Medulla oblongata (tissue), 1 donor: ENCODE results near the gene ATP6V0C.

Source experiments
- DNase-seq: peaks from one replicate; pipeline ENCODE4 v3.0.0-alpha.2; 2015; ENCODE audit errors: extremely low spot score

ATP6V0C gene

GRCh38 chr16:2508722-2509400, 4.9 kb upstream of the ATP6V0C start:
- DNase-seq = no peak

DNA sequence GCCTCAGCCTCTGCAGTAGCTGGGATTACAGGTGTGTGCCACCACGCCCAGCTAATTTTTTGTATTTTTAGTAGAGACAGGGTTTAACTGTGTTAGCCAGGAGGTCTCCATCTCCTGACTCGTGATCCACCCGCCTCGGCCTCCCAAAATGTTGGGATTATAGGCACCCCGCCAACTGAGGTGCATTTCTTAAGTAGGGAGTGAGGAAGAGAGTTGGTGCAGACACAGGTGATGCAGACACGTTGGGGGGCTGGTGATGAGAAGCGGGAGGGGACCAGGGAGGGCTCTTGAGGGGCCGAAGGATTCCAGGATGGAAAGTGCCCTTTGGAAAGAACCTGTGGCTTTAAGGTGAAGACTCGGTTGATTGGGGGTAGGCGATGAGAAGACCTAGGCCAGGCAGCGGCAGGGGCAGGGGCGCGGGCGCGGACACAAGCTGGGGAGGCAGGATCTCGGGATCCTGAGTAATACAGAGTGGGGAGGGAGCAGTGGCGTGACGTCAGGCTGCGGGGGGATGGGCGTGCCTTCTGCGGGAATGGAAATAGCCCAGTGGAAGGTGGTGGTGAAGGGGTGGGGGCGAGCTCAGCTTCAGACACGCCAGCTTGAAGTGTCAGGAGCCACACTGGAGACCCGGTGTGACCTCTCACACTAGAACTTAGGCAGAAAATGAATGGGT, 2.5 kb upstream of the ATP6V0C start:
- no peak for DNase-seq

DNA sequence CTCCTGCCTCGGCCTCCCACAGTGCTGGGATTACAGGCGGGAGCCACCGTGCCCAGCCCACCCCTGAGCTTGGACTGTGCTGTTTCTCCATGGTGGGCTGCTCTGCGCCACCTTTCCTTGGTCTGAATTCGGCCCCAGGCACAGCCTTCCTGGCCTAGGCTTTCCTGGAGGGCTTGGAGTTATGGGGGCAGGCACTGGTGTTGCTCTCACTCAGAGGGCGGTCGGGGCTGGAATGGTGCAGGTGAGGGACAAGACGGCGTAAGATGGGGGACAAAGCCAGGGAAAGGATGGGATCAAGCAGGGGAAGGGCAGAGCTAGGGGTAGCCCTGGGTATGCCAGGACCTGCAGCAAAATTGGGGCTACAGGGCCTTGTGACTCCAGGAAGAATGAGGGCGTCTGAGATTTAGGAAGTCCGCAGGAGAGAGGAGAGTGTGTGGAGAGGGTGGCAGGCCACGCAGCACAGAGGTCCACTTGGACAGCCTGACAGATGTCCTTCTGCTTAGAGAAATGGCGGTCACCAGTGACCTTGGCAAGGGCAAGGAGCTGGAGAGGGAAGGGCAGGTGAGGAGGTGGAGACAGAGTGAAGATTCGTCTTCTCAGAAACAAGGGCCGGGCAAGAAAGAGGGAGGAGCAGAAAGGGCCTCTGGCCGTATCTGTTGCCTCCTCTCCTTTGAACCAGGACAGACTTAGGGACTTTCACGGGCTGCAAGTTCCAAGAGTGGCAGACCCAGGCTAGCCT, 1.6 kb upstream of the ATP6V0C start:
- no peak for DNase-seq

DNA sequence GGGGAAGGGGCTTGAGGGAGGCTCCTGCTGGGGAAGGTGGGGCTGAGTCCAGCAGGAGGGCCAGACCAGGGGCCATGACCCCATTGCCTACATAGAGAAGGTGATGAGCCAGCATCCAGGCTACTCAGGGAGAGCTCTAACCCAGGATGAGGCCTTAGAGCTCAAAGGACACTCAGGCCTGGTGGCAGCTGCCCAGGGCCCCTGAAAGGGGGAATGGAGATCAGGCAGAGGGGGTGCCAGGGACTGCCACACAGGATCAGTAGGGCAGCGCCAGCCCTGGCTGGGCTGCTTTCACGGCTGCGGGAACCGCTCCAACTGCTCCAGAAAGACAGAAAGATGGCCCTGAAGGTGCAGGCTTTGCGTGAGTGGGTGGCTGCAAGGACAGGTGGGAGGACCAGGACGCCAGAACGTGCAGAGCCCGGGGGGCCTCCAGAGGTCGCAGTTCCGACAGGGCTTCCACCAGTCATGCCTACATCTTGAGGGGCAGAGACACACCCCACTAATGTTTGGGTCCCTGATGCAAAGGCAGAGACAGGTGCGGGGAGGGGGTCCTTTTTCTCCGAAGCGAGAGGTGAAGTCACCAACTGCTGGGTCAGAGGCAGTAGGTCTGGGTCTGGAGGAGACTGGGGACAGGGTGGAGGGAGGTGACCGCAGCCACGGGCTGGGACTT, 882 bp upstream of the ATP6V0C start:
- DNase-seq = no peak

GRCh38 chr16:2514333-2515179, 804 bp downstream of the ATP6V0C start:
- DNase-seq = no peak

- no peak for DNase-seq
Measured at GRCh38 chr16:2515180-2515851, 1.6 kb downstream of the ATP6V0C start.

DNA sequence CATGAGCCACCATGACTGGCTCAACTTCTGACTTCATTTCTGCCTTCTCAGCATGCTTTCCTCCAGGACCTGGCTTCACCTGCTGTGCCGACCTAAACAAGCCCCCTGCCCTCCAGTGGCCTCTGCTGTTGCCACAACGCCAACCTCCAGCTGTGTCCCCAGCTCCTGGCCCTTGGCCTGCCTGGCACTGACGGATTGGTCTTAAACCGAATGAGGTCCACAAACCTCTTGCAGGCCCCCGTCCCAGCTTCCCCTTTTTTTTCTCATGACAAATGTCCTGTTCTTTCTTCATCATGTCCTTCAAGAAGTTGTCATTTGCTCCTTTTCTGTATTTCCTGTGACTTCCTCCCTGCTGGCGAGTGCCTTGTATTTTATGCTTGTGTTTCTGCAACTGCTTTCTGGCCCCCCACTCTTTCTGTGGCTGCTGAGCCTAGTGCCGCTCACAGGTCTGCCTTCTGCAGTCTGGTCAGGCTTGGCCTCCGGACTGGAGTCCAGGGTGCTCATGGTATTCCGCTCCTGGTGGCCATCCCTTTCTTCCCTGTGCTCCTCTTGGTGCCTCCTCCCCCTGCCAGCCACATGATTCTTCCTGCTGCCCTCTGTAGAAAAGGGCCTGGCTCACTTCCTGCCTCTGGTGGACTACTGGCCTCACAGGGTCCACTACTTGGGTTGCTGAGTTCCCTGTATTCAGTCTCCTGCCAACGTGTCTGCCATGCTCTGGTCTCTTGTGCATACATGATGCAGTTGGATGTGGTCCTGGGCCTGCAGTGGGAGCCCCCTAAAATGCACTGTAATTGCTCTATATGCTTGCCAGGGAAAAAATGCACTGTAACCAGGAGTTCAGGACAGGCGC, 2.9 kb downstream of the ATP6V0C start:
- peak; percentile 74 for DNase-seq

DNA sequence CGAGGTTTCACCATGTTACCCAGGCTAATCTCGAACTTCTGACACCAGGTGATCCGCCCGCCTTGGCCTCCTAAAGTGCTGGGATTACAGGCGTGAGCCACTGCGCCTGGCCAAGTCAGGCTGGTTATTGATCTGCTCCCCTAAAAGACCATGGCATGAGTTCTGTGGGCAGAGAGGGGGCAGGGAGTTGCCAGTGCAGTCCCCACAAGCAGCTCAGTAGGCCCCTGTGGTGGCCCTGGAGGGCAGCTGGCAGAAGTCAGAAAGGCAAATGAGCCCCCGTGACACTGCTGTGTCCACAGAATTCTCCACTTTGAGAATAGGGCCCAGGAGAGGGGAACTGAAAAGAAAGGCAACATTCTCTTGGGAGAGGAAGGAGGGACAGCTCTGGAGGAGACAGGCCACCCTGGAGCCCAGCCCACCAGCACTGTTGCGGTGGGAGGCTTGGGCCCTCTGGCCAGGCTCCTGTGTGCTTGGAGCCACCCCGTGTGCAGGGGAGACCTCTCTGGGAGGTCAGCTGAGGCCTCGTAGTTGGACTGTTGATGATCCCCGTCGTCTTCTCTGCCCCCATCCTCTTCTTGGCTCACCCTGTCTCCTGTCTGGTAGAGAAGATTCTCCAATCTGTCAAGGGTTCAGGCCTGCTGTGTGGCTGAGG, 4.3 kb downstream of the ATP6V0C start:
- DNase-seq = no peak

- DNase-seq = no peak
Measured at GRCh38 chr16:2518823-2519710, 5.3 kb downstream of the ATP6V0C start.

- no peak for DNase-seq
Measured at GRCh38 chr16:2519711-2520080, 5.9 kb downstream of the ATP6V0C start.

DNA sequence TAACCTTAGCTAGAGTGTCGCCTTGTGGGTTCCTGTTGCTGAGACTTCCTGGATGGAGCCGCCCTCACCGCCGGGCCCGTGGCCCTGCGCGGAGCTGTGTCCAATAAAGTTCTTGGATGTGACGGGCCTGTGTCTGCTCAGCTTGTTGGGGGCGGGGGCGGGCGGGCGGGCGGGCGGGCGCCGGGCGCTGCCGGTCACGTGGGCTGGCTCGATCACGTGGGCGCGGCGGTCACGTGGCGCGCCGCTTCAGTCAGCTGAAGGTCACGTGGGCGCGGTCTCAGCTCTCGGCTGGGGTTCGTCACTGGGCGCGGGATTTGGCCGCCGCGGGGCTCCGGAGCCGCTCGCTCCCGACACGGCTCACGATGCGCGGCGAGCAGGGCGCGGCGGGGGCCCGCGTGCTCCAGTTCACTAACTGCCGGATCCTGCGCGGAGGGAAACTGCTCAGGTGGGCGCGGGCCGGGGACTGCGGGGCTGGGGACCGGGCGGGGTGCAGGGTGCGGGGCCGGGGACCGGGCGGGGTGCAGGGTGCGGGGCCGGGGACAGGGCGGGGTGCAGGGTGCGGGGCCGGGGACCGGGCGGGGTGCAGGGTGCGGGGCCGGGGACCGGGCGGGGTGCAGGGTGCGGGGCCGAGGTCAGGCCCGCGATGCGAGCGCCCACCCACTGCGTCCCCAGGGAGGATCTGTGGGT, 6.5 kb downstream of the ATP6V0C start, which contains the start of gene AMDHD2:
Gene AMDHD2, plus strand, starts transcription at position 275 of the 687 bp plus-strand sequence. Its CDS starts 88 bp downstream, at position 363.
- peak; percentile 87 for DNase-seq

GRCh38 chr16:2520784-2521531, 7.2 kb downstream of the ATP6V0C start:
- no peak for DNase-seq

DNA sequence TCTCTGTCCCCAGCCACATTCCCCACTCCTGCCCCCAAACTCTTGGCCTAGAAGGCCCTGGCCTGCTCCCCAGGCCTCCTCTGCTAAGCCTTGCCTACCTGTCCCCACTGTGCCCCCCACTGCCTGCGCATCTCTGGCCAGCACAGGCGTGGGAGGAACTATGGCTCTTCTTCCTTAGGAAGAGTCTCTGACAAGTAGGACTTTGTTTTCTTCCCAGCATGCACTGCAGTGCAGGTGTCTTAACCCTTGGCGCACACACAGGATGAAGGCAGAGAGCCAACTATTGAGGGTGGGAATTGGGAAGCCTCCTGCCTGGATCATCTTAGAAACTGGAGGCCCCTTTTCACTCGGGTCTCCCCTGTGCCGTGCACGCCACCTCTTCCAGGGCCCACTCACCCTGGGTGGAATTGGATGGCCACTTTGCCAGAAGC, 10.1 kb downstream of the ATP6V0C start:
- DNase-seq = no peak

- no peak for DNase-seq
Measured at GRCh38 chr16:2524339-2524938, 10.7 kb downstream of the ATP6V0C start.

- no peak for DNase-seq
Measured at GRCh38 chr16:2526135-2526534, 12.4 kb downstream of the ATP6V0C start.

GRCh38 chr16:2527071-2527783, 13.5 kb downstream of the ATP6V0C start:
- no peak for DNase-seq
